DMS153 treated with DMSO at 0.1 percent for 48 hours (cell line): ENCODE data around the gene MAPK12.

Source experiments
- DNase-seq: peaks from one replicate; lab custom pipeline; 2025; ENCODE audit not compliant: unreplicated experiment; lab: John Stamatoyannopoulos, UW

Gene MAPK12

DNA sequence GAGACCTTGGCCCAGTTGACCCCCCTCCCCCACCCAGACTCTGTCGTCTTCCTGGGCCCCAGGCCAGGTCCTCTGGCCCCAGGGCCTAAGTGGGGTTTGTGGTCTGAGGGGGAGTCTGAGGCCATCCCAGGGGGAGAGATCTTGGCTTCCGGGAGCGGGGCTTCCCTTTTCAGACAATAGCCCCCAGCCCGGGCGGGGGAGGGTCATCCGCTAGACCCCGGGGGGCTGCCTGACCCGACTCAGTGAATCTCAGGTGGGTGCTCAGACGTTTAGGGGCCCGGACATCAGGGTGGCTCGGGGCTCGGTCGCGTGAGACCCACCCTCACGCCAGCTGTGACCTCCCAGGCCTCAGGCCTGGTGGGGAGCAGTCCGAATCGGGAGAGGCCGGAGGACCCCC lies 8.1 kb upstream of the MAPK12 start:
- no peak for DNase-seq

DNA sequence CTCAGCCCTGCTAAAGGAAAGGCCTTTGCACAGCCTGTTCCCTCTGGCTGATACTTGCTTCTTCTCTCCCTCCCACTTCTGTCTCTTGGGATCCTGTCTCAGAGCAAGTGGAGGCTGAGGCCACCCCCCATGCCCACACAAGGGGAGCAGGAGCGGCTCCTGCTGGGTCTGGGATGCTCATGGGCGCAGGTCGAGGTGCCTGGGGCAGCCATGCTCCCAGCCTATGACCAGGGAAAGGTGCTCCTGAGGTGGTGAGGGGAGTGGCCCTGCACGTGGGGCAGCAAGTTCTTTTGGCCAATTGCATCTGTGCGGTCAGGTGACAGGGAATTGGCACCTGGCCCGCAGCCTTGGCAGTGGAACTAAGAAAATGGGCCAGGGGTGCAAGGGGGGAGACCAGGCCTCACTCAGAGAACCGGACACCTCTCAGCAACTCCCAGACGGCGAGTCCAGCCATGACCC lies 7.2 kb upstream of the MAPK12 start:
- no peak for DNase-seq

DNA sequence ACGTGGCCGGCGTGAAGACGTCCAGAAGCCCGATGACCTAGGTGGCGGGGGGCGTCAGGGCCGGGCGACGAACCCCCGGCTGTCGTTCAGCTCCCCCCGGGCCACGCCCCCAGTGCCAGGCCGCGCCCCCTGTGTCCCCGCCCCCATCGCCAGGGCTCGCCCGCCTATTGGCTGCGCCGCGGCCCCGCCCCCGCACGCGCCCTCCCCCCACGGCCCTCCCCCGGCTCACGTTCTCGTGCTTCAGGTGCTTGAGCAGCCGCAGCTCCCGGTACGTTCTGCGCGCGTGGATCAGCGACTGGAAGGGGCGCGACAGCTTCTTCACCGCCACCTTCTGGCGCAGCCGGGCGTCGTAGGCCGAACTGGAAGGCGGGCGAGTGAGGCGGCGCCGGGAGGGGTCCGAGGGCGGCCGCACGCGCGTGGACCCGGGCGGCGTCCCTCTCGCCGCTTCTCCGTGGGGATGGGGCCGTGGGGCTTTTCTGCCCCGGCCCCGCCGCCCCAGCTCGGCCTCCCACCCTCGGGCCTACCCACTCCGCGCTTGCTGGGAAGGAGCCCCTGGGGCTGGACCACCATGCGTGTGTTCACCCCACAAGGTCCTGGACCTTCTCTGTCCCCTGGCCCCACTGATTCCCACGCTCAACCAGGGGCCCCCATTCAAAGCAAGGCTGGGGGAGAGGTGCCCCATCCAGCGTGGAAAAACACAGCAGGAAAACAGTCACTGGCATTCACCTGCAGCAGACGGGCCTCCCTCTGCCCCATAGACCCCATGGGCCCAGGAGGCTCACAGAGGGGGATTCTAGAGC lies 6.3 kb upstream of the MAPK12 start:
- DNase-seq: no peak

DNA sequence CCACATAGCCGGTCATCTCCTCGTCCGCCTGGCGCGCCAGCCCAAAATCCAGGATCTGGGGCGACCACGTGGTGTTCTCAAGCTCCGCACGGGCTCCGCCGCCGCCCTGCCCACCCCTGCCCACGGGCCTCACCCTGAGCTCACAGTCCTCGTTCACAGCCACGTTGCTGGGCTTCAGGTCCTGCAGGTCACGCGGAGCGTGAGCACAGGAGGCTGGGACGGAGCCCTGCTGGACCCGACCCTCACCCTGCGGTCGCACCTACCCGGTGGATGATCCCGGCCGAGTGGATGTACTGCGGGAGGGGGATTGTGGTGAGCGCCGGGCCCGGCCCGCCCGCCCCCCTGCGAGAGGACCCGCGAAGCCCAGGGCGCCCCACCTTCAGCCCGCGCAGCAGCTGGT lies 5.5 kb upstream of the MAPK12 start:
- DNase-seq: no peak

DNA sequence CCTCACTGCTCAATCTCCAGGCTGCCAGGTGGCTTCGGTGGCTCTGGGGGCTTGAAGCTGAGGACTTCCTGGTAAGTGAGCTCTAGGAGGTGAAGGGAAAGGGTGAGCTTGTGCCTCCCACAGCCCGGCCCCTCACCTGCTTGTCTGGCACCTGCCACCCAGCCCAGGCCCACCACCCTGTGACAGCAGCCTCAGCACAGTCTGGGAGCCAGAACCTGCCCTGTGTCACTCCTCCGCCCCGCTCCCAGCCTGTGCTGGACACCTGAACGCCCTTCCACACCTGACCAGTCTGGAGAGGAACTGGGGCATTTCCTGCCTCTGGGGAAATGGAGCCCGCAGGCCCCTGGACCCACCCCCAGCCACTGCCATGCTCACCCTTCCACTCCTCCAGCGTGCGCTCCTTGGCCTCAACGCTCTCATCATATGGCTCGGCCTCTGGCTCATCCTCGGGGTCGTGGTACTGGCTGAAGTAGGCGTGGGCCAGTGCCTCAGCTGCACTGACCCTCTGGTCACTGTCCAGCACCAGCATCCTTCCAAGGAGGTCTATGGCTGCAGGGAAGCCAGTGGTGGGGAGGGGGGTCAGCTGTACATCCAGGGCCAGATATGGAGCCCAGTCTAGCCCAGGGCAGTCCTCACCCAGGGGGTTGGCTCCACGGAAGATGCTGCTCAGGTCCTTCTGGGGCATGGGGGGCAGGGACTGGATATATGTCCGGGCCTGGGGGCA lies 3.6 kb upstream of the MAPK12 start:
- DNase-seq: no peak

DNA sequence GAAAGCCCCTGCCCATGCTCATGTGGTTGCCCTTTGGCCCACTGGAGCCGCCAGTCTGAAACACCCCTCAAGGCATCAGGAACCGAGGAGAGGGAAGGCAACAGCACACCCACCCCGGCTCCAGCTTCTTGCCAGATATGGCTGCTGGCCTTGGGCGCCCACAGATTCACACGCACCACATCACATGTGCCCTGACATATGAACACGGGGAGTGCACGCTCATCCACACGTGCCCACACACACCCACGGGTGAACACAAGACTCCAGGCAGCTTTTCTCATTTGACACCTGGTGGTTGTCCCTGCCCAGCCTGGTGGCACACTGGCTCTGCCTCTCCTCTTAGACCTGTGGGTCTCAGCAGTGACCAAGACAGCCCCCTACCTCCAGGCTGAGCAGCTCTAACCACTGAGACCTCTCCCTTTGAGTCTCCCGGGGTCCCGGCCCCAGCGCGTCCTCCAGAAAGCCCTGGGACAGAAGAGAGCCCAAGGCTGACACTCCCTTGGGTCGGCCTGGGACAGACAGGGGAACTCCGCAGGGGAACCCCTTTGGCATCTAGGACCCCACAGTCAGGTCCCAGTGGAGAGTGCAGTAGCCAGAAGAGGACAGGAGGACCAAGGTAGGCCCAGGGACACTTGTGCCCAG lies 2.7 kb upstream of the MAPK12 start:
- no peak for DNase-seq

DNA sequence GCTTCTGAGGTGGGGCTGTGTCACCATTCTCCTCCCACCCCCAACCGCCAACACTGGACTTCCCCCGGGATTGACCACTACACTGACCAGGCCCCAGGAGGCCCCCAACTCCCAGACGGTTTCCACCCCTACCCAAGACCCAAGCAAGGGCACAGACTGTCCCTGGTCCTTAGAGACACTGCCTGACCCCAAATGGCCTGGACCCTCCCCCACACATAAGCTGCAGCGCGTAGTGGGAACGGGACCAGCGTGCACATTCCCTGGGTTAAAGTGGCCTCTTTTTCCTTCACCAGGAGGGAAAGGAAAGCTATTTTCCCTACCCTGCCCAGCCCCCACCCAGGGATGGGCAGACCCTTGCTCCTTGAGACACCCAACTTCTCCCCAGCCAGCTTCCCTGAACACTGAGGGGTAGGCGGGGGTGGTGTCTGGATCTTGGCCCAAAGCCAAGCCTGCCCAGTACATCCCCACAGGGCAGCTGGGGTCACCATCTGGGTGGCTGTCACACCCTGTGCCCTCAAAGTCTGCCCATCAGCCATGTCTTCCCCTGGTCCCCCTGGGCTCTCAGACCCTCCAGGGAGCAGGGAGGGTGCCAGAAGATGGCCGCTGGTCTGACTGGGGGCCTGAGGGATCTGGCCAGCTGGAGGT lies 1.6 kb upstream of the MAPK12 start:
- DNase-seq: no peak

DNA sequence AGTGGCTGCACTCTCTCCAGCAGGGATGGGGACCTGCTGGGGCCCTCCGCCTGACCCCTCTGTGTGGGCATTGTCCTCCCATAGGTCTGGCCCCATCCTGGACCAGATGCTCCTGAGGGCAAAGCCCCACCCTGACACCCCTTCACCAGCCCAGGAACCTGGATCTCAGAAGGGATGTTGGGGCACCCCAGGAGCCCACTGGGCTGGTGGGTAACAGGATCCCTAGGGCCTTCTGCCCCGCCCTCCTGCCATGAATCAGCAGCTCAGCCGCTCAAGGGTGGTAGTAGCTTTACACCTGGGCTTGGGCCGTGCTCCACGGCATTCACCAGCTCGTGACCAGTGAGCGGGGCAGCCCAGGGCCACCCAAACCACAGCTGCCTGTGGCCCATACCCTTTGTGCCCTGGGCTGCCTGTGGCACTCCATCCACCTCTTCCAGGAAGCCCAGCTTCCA lies 1.0 kb upstream of the MAPK12 start:
- no peak for DNase-seq

DNA sequence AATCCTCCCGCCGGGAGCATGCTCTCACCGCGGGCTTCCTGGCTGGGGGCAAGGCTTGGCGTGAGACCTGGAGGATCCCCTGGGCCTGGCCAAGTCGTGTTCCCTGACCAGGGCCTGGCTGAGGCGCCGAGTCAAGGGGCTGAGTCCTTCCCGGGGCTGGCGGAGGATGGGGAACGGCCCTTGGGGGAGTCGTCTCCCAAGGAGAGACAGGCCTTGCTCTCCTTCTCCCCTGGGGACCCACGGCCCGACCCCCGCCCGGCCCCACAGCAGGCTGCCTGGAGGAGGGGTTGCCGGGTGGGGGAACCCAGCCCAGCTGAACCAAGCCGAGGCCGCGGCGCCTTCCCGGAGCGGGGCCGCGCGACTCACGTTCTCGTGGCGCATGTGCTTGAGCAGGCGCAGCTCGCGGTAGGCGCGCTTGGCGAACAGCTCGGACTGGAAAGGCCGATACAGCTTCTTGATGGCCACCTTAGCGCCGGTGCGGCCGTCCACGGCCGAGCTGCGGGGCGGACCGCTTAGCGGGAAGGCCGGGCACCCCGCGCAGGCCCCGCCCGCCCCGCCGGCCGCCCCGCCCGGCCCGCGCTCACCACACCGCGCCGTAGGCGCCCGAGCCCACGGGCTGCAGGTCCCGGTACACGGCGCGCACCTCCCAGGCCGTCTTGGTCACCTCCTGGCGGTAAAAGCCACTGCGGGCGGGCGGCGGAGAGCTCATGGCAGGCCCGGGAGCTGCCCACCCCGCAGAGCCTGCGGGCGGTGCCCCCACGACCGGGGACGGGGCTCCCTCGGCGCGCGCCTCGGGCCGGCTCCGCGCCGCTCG lies 475 bp downstream of the MAPK12 start:
- no peak for DNase-seq

DNA sequence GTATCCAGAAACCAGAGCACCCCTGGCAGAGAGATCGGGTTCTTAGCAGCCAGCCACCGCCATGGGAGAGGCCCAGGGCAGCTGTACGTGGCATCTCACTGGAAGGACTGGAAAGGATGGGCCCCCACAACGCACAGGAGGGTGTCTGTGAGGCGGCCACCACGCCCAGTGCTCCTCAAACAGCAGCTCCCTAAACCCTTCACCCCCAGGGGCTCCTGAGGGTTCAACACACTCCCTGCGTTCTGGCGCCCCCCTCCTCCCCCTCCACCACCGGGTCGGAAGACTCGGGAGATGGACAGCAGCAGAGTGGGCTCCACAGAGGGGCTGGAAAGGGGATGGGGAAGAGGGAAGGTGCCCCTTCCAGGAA lies 1.1 kb downstream of the MAPK12 start:
- DNase-seq: no peak

DNA sequence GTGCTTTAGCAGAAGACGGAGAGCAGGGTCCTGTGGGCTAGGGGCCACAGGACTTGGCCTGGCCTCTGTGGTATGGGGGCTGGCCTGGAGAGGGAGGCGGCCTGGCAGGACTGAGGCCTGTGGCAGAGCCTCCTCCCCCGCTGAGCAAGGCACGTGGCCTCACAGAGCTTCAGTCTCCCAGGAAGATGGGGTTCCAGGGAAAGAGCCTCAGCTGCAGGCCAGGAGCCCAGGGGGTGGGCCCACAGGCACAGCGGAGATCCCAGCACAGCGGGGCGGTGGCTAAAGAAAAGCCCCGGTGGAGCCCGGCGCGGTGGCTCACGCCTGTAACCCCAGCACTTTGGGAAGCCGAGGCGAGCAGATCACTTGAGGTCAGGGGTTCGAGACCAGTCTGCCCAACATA lies 2.2 kb downstream of the MAPK12 start:
- DNase-seq: no peak

DNA sequence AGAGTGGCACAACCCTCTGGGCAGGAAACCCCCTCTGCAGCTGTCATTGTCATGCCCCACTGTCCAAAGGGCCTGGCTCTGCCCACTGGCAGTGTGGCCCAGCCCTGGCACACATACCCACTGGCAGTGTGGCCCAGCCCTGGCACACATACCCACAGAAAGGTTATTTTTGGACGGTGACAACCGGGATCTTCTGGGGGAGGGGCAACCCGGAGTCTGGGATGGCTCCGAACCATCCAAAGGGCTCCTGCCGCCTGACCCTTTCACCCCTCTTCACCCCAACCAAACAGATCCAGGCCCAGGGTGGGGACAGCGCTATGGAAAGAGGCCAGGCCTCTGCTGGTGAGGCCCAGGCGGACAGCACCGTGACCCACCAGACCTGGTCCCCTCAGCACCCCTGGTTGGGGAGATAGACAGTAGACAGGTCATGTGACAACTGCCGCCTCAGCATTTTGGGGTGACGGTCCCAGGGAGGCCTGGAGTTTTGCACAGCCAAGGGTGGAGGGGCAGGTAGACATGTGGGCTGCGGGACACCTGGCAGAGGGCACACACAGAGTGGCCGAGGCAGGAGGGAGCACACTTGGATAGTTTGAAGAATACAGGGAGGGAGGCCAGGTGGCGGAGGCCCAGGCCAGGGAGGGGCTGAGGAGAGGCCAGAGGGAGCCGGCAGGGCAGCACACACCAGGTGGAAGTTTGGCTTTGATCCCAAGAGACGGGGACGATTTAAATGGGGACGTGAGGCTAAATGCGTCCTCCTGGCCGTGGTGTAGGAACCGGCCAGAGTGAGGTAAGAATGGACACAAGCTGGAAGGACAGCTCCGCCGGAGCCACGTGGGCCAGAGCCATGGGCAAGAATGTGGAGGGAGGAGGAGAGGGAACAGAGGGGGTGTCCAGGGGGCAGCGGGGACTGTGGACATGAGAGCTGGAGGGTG lies 2.9 kb downstream of the MAPK12 start:
- no peak for DNase-seq

DNA sequence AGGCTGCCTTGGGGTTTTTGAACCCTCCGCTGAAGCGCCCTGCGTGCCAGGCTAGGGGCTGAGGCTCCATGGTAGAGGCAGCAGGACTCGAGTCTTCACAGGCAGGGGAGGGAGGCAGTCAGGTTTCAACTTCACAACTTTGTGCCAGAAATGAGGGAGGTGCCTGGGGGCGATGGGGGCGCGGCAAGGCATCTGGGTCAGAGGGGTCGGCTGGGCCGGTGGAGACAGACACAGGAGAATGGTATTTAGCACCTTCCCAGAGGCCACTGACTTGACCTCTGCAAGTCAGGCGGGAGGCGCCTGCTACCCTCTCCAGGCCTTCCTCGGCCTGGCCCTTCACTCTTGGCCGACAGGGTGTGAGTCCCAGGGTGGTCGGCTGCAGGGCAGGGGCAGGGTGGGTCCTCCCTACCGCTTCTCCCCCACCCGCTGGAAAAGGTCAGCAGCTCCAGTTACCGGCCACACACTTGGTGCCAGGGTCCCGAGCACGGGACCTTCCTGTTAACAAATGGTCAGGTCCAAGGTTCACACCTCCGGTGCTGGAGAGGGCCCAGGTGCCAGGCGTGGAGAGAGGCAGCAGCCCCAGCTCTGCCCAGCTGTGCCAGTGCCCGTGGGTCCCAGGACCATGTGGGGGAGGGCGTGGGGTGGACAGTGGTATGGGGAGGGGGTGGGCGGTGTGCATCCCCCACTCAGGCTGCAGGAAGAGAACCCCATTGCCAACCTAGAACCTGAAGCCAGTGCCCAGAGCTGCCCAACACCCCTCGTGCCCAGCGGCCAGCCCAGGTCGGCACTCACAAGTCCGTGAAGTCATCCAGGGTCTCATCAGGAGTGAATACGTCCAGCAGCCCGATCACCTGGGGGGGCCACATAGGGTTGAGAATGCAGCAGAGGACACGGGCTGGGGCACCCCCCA lies 3.8 kb downstream of the MAPK12 start:
- DNase-seq: no peak

DNA sequence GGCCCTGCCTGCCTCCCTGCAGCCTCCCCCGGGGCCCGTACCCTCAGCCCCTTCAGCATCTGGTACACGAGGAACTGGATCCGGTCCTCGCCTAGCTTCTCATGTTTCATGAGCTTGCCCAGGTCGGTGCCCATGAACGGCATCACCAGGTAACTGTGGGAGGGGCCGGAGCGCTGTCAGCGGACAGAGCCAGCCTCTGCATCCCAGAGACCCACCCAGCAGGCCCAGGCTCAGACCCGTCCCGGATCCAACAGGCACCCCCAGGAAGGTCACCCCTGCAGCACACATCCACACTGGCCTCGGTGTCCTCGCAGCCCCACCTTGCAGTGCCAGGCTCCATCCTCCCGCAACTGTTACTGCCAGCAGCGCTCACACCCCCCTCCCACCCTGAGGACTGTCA lies 4.4 kb downstream of the MAPK12 start:
- no peak for DNase-seq

DNA sequence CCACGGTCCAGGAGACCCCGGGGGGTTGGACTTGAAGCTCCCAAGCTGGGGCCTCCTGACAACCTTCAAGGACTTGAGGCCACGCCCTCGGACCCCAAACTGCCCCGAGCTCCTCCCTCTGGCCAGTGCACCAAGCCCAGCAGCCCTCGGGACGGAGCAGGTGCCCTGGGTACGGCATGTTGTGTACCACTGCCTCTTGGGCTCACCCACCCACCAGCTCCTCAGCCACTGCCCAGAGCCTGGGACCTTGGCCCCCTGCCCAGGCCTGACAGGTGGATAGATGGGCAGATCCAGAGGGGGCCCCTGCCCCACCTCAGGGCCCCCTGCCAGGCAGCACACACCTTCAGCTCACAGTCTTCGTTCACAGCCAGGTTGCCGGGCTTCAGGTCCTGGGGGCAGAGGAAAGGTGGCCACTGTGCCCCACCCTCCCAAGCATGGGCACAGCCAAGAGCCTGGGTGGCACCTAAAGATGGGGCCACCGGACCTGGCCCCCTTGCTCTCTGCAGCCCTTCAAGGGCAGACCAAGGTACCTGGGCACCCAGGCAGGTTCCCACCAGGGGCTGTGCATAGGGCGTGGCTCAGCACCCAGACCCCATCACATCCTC lies 5.1 kb downstream of the MAPK12 start:
- DNase-seq: no peak

DNA sequence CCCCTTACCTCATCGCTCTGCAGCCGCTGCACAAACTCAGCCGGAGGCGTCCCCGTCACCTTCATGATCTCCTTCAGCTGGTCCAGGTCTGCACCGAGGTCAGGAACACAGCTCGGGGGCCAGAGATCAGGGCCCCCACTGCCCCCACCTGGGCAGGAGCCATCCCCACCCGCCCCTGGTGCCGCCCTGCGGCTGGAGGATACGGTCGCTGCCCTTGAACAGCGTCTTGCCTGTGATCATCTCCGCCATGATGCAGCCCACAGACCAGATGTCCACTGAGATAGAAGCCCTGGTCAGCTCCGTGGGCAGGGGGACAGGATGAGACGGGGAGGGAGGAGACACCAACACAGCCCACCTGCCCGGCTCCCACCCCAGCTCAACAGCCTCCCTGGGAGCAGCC lies 5.9 kb downstream of the MAPK12 start:
- no peak for DNase-seq

DNA sequence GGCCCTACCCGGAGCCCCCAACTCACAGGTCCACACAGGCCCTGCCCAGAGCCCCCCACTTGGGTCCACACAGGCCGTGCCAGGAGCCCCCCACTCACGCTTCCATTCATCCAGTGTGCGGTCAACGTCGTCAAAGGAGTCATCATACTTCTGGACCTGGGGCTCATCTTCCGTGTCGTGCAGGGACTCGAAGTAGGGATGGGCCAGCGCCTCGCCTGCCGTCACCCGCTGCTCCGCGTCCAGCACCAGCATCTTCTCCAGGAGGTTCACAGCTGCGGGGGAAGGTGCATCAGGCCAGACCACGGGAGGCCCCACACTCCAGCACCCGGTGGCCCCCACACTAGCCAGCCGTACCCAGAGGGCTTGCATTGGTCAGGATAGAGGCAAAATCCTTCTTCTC lies 6.4 kb downstream of the MAPK12 start:
- DNase-seq: no peak

DNA sequence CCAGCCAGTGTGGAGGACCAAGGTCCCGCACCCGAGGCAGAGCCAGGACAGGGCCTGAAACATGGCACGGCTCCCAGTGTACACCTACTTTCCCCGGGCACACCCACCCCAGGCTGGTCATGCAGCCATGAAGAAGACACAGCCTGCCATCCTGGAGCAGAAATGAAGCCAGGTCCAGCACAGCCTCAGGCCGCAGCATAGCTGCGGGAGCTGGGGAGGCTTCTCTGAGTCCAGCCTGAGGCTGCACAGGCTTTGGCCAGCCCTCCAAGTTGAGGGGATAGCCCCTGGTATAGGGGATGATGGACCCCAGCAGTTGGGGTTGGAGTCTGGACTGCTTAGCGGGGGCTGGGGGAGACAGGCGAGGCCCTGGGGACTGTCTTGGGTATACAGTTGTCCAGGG lies 7.5 kb downstream of the MAPK12 start:
- DNase-seq: no peak
